Neural progenitor cell (in vitro differentiated cells): ENCODE data around the gene FADS2.

Source experiments
- EZH2phosphoT487 ChIP-seq: fragments of 200-600 bp; sonication (generic); IDR thresholded peaks from 2 replicates; pipeline ENCODE4 v1.6.1; 2017; ENCODE audit warnings: antibody characterized with exemption
- TF ChIP-seq, protein P1 (sequence below): fragments of 200-600 bp; sonication (generic); IDR thresholded peaks from 2 replicates; pipeline ENCODE4 v1.5.1; 2017; ENCODE audit warnings: antibody characterized with exemption, mild to moderate bottlenecking

DNA sequence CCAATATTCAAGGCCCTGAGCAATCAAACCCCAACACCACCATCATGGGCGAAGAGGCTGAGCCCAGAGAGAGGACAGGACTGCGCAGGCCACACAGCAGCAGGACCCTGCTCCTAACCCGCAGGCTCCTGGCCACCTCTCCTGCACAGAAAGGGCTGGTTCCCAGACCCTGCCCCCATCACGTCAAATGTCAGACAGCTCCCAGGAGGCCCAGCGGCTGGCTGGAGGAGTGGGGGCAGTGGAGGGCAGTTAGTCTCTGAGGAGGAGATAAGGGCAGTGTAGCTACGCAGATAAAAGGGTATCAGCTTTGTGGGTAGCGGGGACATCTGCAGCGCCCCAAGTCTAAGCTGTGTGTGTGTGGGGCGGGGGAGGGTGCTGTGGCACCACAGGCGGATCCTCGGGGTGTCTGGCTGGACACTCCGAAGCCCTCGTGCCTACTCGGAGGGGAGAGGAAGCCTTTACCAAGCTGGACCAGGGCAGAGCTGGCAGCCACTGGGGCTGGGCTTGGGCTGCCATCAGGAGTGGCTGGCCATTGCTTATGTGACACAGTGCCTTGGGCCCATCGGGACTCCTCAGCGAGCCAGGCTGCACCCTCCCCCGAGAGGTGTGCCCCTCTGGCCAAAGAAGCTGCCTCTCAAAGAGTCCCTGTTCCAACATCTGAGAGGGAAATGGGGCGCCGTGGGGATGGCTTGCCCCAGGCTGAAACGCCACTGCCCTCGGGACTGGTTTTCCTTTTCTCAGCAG lies 41.8 kb downstream of the FADS2 start:
- TF ChIP-seq, protein P1, sequence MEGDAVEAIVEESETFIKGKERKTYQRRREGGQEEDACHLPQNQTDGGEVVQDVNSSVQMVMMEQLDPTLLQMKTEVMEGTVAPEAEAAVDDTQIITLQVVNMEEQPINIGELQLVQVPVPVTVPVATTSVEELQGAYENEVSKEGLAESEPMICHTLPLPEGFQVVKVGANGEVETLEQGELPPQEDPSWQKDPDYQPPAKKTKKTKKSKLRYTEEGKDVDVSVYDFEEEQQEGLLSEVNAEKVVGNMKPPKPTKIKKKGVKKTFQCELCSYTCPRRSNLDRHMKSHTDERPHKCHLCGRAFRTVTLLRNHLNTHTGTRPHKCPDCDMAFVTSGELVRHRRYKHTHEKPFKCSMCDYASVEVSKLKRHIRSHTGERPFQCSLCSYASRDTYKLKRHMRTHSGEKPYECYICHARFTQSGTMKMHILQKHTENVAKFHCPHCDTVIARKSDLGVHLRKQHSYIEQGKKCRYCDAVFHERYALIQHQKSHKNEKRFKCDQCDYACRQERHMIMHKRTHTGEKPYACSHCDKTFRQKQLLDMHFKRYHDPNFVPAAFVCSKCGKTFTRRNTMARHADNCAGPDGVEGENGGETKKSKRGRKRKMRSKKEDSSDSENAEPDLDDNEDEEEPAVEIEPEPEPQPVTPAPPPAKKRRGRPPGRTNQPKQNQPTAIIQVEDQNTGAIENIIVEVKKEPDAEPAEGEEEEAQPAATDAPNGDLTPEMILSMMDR = no peak
- TF ChIP-seq EZH2phosphoT487 = no peak
